Ishikawa (cell line): ENCODE data around the gene SLC6A12.
A peak's percentile ranks its signal among the peaks of the same experiment; 100 is the strongest.

Experiments used
- CEBPB ChIP-seq: IDR thresholded peaks from 2 replicates; pipeline ENCODE4 v1.6.1; 2012
- CREB1 ChIP-seq: IDR thresholded peaks from 2 replicates; pipeline ENCODE4 v1.6.1; 2012; ENCODE audit warnings: low read depth
- EGR1 ChIP-seq: IDR thresholded peaks from 2 replicates; pipeline ENCODE4 v1.6.1; 2012
- EP300 ChIP-seq: IDR thresholded peaks from 2 replicates; pipeline ENCODE4 v1.6.1; 2012; ENCODE audit warnings: borderline replicate concordance
- FOXM1 ChIP-seq: IDR thresholded peaks from 2 replicates; pipeline ENCODE4 v1.6.1; 2012; ENCODE audit warnings: low read depth, borderline replicate concordance
- NFIC ChIP-seq: IDR thresholded peaks from 2 replicates; pipeline ENCODE4 v1.6.1; 2012
- RAD21 ChIP-seq: IDR thresholded peaks from 2 replicates; pipeline ENCODE4 v1.6.1; 2012; ENCODE audit warnings: low read depth
- TAF1 ChIP-seq: IDR thresholded peaks from 2 replicates; pipeline ENCODE4 v1.6.1; 2012; ENCODE audit warnings: low read depth, mild to moderate bottlenecking
- TCF12 ChIP-seq: IDR thresholded peaks from 2 replicates; pipeline ENCODE4 v1.6.1; 2012; ENCODE audit warnings: low read depth
- TEAD4 ChIP-seq: IDR thresholded peaks from 2 replicates; pipeline ENCODE4 v1.6.1; 2012
- YY1 ChIP-seq: IDR thresholded peaks from 2 replicates; pipeline ENCODE4 v1.6.1; 2012; ENCODE audit warnings: low read depth
- ZBTB7A ChIP-seq: IDR thresholded peaks from 2 replicates; pipeline ENCODE4 v1.6.1; 2012; ENCODE audit warnings: low read depth
- TF ChIP-seq, protein P1 (sequence below): IDR thresholded peaks from 2 replicates; pipeline ENCODE4 v1.6.1; 2012
- TF ChIP-seq, protein P2 (sequence below): IDR thresholded peaks from 2 replicates; pipeline ENCODE4 v1.6.1; 2012; ENCODE audit warnings: low read depth, mild to moderate bottlenecking
- TF ChIP-seq, protein P3 (sequence below): IDR thresholded peaks from 2 replicates; pipeline ENCODE4 v1.6.1; 2012

The SLC6A12 gene

DNA sequence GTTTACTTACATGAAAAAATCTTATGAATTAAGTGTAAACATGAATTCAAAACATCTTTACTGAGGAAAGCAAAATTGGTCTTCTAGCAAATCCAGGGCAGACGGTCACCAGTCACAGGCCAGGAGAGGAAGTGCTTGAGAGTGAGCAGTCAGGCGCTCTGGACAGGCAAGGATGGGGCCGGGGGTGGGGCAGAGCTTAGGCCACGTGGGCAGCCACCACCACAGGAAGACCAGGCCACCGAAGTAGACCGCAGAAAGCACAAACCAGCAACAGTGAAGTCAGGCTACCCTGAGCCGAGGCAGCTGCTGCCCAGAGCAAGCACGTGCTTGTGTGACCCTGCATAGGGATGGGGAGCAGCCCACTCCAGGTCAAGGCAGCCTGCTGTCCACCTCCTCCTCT, 33.5 kb downstream of the SLC6A12 start:
- TF ChIP-seq TAF1: no peak
- no peak for TF ChIP-seq TCF12
- no peak for TF ChIP-seq ZBTB7A
- TF ChIP-seq, protein P1, sequence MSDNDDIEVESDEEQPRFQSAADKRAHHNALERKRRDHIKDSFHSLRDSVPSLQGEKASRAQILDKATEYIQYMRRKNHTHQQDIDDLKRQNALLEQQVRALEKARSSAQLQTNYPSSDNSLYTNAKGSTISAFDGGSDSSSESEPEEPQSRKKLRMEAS: no peak
- TF ChIP-seq CREB1: no peak
- TF ChIP-seq, protein P2, sequence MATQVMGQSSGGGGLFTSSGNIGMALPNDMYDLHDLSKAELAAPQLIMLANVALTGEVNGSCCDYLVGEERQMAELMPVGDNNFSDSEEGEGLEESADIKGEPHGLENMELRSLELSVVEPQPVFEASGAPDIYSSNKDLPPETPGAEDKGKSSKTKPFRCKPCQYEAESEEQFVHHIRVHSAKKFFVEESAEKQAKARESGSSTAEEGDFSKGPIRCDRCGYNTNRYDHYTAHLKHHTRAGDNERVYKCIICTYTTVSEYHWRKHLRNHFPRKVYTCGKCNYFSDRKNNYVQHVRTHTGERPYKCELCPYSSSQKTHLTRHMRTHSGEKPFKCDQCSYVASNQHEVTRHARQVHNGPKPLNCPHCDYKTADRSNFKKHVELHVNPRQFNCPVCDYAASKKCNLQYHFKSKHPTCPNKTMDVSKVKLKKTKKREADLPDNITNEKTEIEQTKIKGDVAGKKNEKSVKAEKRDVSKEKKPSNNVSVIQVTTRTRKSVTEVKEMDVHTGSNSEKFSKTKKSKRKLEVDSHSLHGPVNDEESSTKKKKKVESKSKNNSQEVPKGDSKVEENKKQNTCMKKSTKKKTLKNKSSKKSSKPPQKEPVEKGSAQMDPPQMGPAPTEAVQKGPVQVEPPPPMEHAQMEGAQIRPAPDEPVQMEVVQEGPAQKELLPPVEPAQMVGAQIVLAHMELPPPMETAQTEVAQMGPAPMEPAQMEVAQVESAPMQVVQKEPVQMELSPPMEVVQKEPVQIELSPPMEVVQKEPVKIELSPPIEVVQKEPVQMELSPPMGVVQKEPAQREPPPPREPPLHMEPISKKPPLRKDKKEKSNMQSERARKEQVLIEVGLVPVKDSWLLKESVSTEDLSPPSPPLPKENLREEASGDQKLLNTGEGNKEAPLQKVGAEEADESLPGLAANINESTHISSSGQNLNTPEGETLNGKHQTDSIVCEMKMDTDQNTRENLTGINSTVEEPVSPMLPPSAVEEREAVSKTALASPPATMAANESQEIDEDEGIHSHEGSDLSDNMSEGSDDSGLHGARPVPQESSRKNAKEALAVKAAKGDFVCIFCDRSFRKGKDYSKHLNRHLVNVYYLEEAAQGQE: no peak
- no peak for TF ChIP-seq EGR1
- no peak for TF ChIP-seq CEBPB
- TF ChIP-seq YY1: no peak
- no peak for TF ChIP-seq NFIC
- TF ChIP-seq FOXM1: no peak
- TF ChIP-seq EP300: no peak
- TF ChIP-seq, protein P3, sequence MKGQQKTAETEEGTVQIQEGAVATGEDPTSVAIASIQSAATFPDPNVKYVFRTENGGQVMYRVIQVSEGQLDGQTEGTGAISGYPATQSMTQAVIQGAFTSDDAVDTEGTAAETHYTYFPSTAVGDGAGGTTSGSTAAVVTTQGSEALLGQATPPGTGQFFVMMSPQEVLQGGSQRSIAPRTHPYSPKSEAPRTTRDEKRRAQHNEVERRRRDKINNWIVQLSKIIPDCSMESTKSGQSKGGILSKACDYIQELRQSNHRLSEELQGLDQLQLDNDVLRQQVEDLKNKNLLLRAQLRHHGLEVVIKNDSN: no peak
- no peak for TF ChIP-seq RAD21

DNA sequence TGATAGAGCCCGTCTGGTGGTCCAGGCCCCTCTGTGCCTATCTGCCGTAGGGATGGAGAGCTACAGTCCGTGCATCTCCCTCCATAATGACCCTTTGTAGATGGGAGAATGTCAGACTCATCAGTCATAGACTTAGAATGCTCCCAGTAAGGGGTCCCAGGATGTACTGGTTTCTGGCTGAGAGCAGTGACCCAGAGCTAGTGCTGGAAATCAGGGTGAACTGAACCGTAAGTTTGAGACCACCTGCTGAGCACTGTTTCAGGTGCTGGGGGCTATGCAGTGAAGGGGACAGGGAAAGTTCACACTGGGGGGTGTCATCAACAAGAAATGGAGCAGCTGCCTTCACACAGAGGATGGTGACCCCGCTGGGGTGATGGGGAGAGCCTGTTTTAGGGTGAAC, 34.1 kb downstream of the SLC6A12 start:
- TF ChIP-seq, protein P3: no peak
- 0 out of 2 replicates have a peak, but pooled peaks have one; percentile 1 for TF ChIP-seq ZBTB7A
- TF ChIP-seq RAD21: no peak
- TF ChIP-seq TCF12: peak; percentile 83
- TF ChIP-seq, protein P2: no peak
- 0 out of 2 replicates have a peak, but pooled peaks have one; percentile 12 for TF ChIP-seq NFIC
- no peak for TF ChIP-seq TEAD4
- TF ChIP-seq YY1: no peak
- peak; percentile 51; the same call in 1 of the 2 replicates for TF ChIP-seq FOXM1
- TF ChIP-seq, protein P1: no peak
- peak; percentile 71; the same call in 1 of the 2 replicates for TF ChIP-seq EP300

DNA sequence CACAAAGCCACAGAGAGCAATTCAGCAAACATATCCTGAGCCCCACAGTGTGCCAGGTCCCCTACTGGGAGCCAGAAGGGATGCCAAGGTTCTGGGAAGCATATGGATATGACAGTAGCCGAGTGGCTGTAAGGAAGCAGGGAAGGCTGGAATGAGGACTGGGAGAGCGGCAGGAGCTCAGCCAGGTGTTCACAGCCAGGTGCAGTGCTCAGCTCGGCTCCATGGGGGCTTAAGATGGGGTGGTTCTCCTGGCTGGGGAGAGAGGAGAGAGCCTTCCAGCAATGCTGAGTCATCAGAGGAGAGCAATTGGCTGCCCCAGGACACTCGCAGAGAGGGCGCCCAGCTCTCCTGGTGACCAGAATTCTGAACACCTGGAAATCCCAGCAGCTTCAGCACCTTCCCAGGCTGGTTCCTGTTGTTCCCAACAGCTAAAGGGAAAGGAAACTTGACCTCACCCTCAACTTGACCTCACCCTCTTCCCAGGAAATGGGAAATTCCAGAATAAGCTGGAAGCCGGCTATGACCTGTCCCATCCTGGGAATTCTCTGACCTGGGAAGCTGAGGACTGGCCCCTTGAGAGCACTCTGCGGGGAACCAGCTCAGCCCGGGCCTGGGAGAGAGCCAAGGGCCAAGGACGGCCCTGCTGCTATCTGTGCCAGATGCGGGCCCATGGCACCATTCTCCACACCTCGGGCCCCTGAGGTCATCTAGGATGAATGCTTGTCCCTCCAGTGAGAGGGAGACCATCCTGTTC, 34.6 kb downstream of the SLC6A12 start:
- TF ChIP-seq TAF1: no peak
- TF ChIP-seq NFIC: peak; percentile 89
- peak; percentile 23 for TF ChIP-seq FOXM1
- TF ChIP-seq YY1: no peak
- no peak for TF ChIP-seq EGR1
- TF ChIP-seq, protein P2: no peak
- peak; percentile 5; the same call in 1 of the 2 replicates for TF ChIP-seq CEBPB
- TF ChIP-seq EP300: peak; percentile 72
- no peak for TF ChIP-seq RAD21
- peak; percentile 20; the same call in 1 of the 2 replicates for TF ChIP-seq ZBTB7A
- peak; percentile 93 for TF ChIP-seq TCF12
- TF ChIP-seq, protein P3: no peak
- peak; percentile 68 for TF ChIP-seq TEAD4
- TF ChIP-seq, protein P1: 0 out of 2 replicates have a peak, but pooled peaks have one; percentile 40

DNA sequence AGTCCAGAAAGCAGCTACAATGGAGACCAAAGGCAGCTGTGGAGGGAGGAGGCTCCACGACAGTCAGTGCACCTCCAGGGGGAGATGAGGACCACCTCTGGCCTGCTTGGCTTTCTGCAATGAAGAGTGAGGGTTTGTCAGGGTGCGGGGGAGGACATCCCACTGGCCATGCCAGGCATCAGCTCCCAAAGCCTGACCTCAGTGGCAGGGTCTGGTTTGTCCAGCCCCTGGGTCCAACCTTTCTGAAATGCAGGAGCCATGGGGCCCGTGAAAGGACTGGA, 35.2 kb downstream of the SLC6A12 start:
- TF ChIP-seq YY1 (no peak), ZBTB7A (peak; percentile 12; the same call in 1 of the 2 replicates), TEAD4 (no peak)
